Common myeloid progenitor, CD34-positive (primary cell): ENCODE measurements around the gene GRIK4.

Experiments used
- CTCF ChIA-PET: fragments of 350-600 bp; sonication (Branson Sonifier 250); formaldehyde crosslinking; loops from one replicate; lab custom pipeline; 2021; ENCODE audit warnings: antibody characterized with exemption; lab: Charles Lee
- POLR2A ChIA-PET: fragments of 350-600 bp; sonication (Branson Sonifier 250); formaldehyde crosslinking; loops from one replicate; lab custom pipeline; 2021; ENCODE audit warnings: antibody characterized with exemption; lab: Charles Lee
- DNase-seq, 3 donors: peaks; one replicate each; pipeline versions ENCODE4 v3.0.0 to v3.0.0-alpha.2; 2013
- H3K27ac ChIP-seq, 2 experiments: 1 replicate in 1 of 2; 2 replicates in 1 of 2; pipeline ENCODE4 v1.7.0; 2013; ENCODE audit warnings: inconsistent platforms in 2 of 2, low read length in 2 of 2, mild to moderate bottlenecking in 2 of 2, low read depth in 1 of 2, moderate library complexity in 1 of 2; ENCODE audit not compliant: severe bottlenecking in 2 of 2, insufficient read depth in 1 of 2, poor library complexity in 1 of 2
- H3K27me3 ChIP-seq, 5 experiments: replicated peaks in 2 of 5; 1 replicate in 3 of 5; 2 replicates in 2 of 5; pipeline versions ENCODE4 v1.6.1 to v1.7.0; 2013; ENCODE audit warnings: low read length in 4 of 5, mild to moderate bottlenecking in 2 of 5, moderate library complexity in 2 of 5, inconsistent platforms in 1 of 5; ENCODE audit not compliant: insufficient read depth in 5 of 5, control insufficient read depth in 4 of 5
- H3K36me3 ChIP-seq, 4 experiments: 1 replicate in 2 of 4; 2 replicates in 2 of 4; pipeline versions ENCODE4 v1.6.1 to v1.7.0; 2013; ENCODE audit warnings: low read length in 3 of 4, control low read depth in 1 of 4, mild to moderate bottlenecking in 1 of 4; ENCODE audit not compliant: control insufficient read depth in 4 of 4, insufficient read depth in 4 of 4
- H3K4me1 ChIP-seq, 4 experiments: 1 replicate in 3 of 4; 2 replicates in 1 of 4; pipeline versions ENCODE4 v1.6.1 to v1.7.1; 2013; ENCODE audit warnings: low read length in 3 of 4, mild to moderate bottlenecking in 3 of 4, control low read depth in 1 of 4, inconsistent platforms in 1 of 4, moderate library complexity in 1 of 4; ENCODE audit not compliant: control insufficient read depth in 4 of 4, insufficient read depth in 4 of 4; ENCODE audit errors: control extremely low read depth in 1 of 4
- H3K4me3 ChIP-seq, 7 experiments: 1 replicate in 4 of 7; 2 replicates in 3 of 7; pipeline versions ENCODE4 v1.5.1 to v1.7.0; 2013; ENCODE audit warnings: mild to moderate bottlenecking in 7 of 7, low read length in 6 of 7, moderate library complexity in 6 of 7, inconsistent platforms in 2 of 7, low read depth in 2 of 7, control low read depth in 1 of 7; ENCODE audit not compliant: insufficient read depth in 4 of 7, control insufficient read depth in 1 of 7; ENCODE audit errors: extremely low read depth in 1 of 7
- H3K9me3 ChIP-seq, 5 experiments: 1 replicate in 4 of 5; 2 replicates in 1 of 5; pipeline versions ENCODE4 v1.6.1 to v1.7.1; 2013; ENCODE audit warnings: low read length in 4 of 5, mild to moderate bottlenecking in 2 of 5, inconsistent platforms in 1 of 5, low read depth in 1 of 5, moderate library complexity in 1 of 5; ENCODE audit not compliant: control insufficient read depth in 4 of 5, insufficient read depth in 2 of 5; ENCODE audit errors: control extremely low read depth in 1 of 5
- WGBS: methylation state at CpG from one replicate; pipeline ENCODE4 v1.1.5; 2013; ENCODE audit not compliant: insufficient coverage; 5-methylcytosine and 5-hydroxymethylcytosine counted together

Gene GRIK4

GRCh38 chr11:120547811-120548681 lies 36.5 kb downstream of the GRIK4 start:
- DNase-seq: peak; percentile 19 to 63 (median 38)
- H3K9me3 ChIP-seq: no peaks in the 10 kb centered on the region
- H3K27ac ChIP-seq: no peak overlapping the region
- ChIA-PET CTCF (interaction anchor here (1.2 kb wide), 1 partner anchor 13 kb away, joined by 3 read pairs; no protein-coding TSS in a partner anchor), POLR2A (no interaction called here)
- WGBS: 73% methylated on average over 14 of the region's 15 CpGs
- peaks cover 0 to 37% (median 27%) of the 10 kb centered on the region in 4 experiments for H3K4me1 ChIP-seq
- H3K4me3 ChIP-seq: no peak overlapping the region
- no peaks in the 10 kb centered on the region for H3K27me3 ChIP-seq
- H3K36me3 ChIP-seq: no peaks in the 10 kb centered on the region

GRCh38 chr11:120548682-120549209 lies 37.2 kb downstream of the GRIK4 start:
- DNase-seq: no peak
- POLR2A ChIA-PET: no interaction called here
- peaks cover 0 to 44% (median 33%) of the 10 kb centered on the region in 4 experiments for H3K4me1 ChIP-seq
- CTCF ChIA-PET: no interaction called here
- H3K9me3 ChIP-seq: no peaks in the 10 kb centered on the region
- H3K27me3 ChIP-seq: peaks cover 0 to 3% (median 0%) of the 10 kb centered on the region in 5 experiments
- no peaks in the 10 kb centered on the region for H3K36me3 ChIP-seq
- 73% methylated on average over 5 of the region's 6 CpGs for WGBS
- H3K4me3 ChIP-seq: no peak overlapping the region
- no peak overlapping the region for H3K27ac ChIP-seq

- ChIA-PET POLR2A (no interaction called here), CTCF (no interaction called here)
- peaks cover 0 to 45% (median 33%) of the 10 kb centered on the region in 4 experiments for H3K4me1 ChIP-seq
- H3K36me3 ChIP-seq: no peaks in the 10 kb centered on the region
- H3K27ac ChIP-seq: no peak overlapping the region
- no peak for DNase-seq
- peaks cover 0 to 3% (median 0%) of the 10 kb centered on the region in 5 experiments for H3K27me3 ChIP-seq
- no peak overlapping the region for H3K4me3 ChIP-seq
- H3K9me3 ChIP-seq: no peaks in the 10 kb centered on the region
- 86% methylated on average over 11 of the region's 11 CpGs for WGBS
Observed at GRCh38 chr11:120549346-120549745, 37.8 kb downstream of the GRIK4 start.

- WGBS: 95% methylated on average over 4 of the region's 5 CpGs
- no peaks in the 10 kb centered on the region for H3K36me3 ChIP-seq
- H3K9me3 ChIP-seq: no peaks in the 10 kb centered on the region
- DNase-seq: no peak
- peaks cover 0 to 3% (median 0%) of the 10 kb centered on the region in 5 experiments for H3K27me3 ChIP-seq
- H3K27ac ChIP-seq: no peak overlapping the region
- ChIA-PET CTCF (no interaction called here), POLR2A (no interaction called here)
- no peak overlapping the region for H3K4me3 ChIP-seq
- peaks cover 0 to 49% (median 37%) of the 10 kb centered on the region in 4 experiments for H3K4me1 ChIP-seq
Observed at GRCh38 chr11:120550007-120550406, 38.5 kb downstream of the GRIK4 start.

- no peak for DNase-seq
- Histone ChIP-seq H3K9me3 (no peaks in the 10 kb centered on the region), H3K4me3 (no peak overlapping the region), H3K4me1 (peaks cover 0 to 50% (median 32%) of the 10 kb centered on the region in 4 experiments), H3K27ac (no peak overlapping the region), H3K27me3 (peaks cover 0 to 3% (median 0%) of the 10 kb centered on the region in 5 experiments), H3K36me3 (no peaks in the 10 kb centered on the region)
- ChIA-PET POLR2A (no interaction called here), CTCF (no interaction called here)
- WGBS: 100% methylated on average over 2 of the region's 7 CpGs
Observed at GRCh38 chr11:120551191-120551590, 39.6 kb downstream of the GRIK4 start.

GRCh38 chr11:120554766-120555432 lies 43.4 kb downstream of the GRIK4 start:
- peak; percentile 39 to 66 (median 62) for DNase-seq
- Histone ChIP-seq H3K27me3 (peaks cover 0 to 4% (median 0%) of the 10 kb centered on the region in 5 experiments), H3K4me1 (peaks cover 0 to 47% (median 29%) of the 10 kb centered on the region in 4 experiments), H3K27ac (no peak overlapping the region), H3K36me3 (no peaks in the 10 kb centered on the region), H3K9me3 (no peaks in the 10 kb centered on the region), H3K4me3 (no peak overlapping the region)
- CTCF ChIA-PET: interaction anchor here (0.6 to 1.7 kb wide), 2 partner anchors 10 to 44 kb away, joined by 3 to 6 read pairs; no protein-coding TSS in a partner anchor
- POLR2A ChIA-PET: no interaction called here
- WGBS: 84% methylated on average over 12 of the region's 14 CpGs
